GM19035 (cell line): Measurements from ENCODE around the gene RFNG.
A peak's percentile ranks its signal among the peaks of the same experiment; 100 is the strongest.

Source experiments
- ATAC-seq: cut with Tn5 transposase; IDR thresholded peaks from one replicate; pipeline ENCODE4 v1.9.1; 2021; ENCODE audit not compliant: unreplicated experiment

The RFNG gene

DNA sequence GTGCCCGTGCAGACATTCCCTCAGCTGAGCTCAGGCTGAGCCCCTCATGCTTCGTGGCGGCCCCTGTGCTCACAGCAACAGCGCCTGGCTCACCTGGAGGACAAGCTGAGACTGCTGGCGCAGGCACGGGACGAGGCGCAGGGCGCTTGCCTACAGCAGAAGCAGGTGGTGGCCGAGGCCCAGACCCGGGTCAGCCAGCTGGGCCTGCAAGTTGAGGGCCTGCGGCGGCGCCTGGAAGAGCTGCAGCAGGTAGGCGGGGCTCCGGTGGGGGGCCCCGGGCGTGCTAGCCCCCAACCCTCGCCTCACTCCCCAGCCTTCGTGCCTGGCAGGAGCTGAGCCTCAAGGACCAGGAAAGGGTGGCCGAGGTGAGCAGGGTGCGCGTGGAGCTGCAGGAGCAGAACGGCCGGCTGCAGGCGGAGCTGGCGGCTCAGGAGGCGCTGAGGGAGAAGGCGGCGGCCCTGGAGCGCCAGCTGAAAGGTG, 21.6 kb downstream of the RFNG start:
- no peak for ATAC-seq

DNA sequence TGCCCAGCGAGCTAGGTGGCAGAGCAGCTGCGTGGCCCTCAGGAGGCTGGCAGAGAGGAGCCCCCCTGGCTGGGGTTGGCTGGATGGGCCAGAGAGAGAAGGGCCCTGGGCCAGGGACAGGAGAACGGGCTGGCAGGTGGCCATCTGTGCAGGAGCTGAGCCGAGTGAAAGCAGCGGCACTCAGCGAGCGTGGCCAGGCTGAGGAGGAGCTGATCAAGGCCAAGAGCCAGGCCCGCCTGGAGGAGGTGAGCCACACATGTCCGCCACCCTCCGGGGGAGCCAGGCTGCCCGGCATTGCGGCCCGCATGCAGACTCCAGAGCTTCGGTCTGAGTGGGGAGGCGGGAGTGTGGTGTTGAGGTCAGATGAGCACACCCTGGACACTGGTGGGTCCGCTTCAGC, 22.2 kb downstream of the RFNG start:
- ATAC-seq: no peak

DNA sequence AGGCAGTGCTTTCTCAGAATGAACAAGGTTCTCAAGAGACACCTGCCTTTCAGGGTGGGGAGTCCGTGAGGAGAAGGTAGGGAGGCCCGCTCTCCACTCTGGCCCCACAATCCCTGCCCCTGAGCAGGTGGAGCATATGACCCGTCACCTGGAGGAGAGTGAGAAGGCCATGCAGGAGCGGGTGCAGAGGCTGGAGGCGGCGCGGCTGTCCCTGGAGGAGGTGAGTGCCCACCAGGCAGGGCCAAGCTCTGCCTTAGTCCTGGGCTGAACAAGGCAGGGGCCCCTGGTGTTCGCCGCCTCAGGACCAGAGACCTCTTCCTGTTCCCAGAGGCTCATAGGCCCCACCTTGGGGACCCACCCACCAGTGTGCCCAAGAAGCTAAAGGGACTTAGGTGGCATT, 22.6 kb downstream of the RFNG start:
- ATAC-seq: no peak

DNA sequence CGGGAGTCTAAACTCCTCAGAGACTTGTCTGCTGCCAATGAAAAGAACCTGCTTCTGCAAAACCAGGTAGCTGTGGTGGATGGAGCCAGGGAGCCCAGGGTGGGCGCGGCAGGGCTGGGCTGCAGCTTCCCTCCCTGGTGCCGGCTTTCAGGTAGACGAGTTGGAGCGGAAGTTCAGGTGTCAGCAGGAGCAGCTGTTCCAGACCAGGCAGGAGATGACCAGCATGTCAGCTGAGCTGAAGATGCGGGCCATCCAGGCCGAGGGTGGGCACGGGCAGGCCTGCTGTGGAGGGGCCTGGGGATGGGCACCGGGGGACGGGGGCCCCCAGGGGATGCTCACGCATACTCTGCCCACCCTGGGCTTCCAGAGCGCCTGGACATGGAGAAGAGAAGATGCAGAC, 23.4 kb downstream of the RFNG start:
- no peak for ATAC-seq

DNA sequence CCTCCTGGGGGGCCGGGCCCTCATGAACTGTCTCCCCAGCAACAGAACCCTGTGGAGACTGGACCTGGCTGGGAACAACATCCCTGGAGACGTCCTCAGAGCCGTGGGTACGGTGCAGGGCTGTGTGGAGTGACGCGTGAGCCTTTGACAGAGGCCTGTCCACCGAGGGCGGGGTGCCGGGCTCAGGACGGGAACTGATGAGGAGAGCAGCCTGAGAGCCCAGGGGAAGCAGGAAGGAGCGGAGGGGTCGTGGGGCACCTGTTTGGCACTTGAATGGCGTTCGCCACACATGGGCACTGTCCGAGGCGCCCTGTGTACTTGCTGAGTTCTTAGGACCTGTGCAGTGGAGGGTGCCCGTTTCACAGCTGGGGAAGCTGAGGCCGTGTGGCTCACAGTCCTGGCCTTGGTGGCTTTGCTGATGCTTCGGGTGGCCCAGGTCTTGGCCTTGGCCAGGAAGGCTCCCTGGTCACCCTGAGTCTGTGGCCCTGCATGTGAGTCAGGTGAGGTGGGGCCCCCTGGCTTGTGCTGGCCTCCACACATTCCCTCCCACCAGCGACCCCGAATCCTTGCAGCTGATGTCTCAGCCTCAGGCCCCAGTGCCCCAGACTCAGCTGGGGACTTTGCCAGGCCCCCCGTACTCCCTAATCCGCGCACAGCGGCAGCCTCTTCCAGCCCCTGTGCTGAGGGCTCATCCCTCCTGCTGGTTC, 26.1 kb downstream of the RFNG start:
- ATAC-seq: no peak

DNA sequence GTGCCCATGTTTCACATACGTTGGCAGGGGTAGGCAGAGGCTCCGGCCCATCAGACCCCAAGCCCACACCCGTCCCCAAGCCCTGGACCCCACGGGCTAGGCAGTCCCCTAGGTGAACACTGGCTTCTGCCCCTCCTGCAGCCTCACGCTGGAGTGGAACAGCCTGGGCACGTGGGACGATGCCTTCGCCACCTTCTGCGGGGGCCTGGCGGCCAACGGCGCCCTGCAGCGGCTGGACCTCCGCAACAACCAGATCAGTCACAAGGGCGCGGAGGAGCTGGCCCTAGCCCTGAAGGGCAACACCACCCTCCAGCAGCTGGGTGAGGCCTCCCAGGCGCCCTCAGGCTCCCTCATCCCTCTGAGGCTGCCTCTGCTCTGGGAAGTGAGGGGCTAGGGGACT, 26.8 kb downstream of the RFNG start:
- no peak for ATAC-seq

DNA sequence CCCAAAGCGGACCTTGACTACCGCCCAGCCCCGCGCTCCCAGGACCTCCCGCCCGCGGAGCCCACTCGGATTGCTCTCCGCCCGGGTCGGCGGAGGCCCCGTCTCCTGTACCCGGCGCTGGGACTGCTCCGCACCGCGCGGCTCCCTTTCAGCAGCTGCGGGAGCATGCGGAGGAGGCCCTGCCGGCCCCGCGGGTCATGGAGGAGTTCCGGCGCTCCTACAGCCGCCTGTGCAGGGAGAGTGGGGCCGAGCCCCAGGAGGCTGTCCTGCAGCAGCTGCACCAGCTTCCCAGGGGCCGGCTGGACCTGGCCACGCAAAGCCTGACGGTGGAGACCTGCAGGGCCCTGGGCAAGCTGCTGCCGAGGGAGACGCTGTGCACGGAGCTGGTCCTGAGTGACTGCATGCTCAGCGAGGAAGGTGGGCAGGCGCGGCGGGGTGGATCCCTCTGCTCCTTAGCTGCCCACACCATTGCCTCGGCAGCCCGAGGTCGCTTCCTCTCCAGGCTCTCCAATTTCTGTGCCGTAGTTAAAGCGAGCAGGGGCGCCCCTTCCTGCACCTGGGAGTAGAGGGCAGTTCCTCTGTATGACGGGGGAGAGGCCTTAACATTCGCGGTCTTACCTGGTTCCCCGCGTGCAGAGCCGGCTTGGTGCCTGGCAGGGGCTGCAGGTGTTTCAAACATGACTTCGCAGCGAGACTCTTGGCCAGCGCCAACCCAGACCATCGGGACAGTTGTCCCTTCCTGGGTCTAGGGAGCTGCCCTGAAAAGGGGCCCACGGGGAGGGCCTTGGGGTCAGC, 28.0 kb downstream of the RFNG start:
- ATAC-seq: peak; percentile 1

DNA sequence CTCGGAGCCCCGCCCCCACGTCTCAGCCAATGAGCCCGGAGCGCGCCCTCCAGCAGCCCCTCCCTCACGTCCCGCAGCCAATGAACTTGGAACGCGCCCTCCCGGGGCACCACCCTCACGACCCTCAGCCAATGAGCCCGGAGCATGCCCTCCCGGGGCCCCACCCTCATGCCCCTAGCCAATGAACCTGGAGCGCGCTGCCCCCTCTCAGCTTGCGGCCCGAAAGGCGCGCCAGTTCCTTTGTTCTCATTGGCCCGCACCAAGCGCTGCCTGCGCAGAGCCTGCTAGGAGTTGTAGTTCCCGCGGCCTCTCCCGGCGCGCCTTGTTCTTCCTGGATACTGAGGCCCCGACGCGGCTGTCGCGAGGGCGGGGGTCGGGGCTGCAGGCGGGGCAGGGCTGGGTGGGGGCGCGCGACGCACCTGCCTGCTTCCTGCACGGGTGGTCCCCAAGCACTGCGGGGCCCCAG, 28.6 kb downstream of the RFNG start, which contains the start of gene LRRC45:
Gene LRRC45 (plus strand): TSS at position 325 of the 466 bp plus-strand sequence. CDS start 339 bp downstream, outside the sequence.
- peak; percentile 90 for ATAC-seq

DNA sequence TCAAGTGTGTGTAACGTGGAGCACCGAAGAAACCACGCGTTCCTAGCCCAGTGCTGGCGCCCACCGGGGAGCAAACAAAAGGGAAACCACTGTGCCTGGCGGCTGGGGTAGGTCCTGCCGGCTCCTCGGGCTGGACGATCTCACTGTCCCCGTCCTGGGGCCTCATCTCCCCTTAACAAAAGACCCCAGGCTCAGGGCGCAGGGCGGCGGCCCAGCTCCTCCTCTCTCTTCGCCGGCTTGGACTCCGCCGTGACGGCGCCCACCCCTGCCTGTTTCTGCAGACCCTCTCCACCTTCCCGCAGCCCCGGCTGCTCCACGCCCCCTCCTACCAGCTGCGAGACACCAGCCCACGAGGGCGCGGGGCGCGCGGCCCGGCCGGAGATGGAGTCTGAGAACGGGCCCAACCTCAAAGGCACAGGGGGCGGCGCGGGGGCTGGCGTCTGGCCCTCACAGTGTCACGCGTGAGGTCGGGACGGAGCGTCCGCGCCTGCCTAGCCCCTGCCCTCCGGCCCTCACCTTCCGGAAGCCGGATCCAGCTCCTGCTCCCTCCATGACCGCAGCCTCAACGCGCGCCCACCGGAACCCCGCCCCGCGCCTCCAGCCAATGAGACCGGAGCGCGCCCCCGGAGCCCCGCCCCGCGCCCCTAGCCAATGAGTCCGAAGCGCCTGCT, 29.2 kb downstream of the RFNG start, which contains the start of gene CENPX:
Gene CENPX (minus strand): TSS at position 569 of the 671 bp plus-strand sequence. CDS start 17 bp downstream, at position 552.
- ATAC-seq: no peak

DNA sequence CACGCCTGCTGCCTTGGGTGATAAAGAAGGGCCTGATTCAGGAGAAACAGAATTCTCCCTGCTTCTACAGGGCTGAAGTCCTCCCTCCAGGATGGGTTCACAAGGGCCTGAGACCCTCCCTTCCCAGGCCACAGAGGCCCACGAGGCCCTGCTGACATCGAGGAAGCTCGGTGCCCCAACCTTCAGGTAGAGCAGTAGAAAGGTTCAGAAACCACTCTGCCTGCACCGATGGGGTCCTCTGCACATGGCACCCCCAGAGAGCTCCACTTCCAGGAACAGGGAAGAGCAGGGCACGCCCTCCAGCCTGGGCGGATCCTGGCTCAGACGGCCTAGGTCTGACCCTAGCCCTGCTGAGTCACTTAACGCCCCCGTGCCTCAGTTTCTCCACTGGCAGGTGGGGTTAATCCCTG, 29.7 kb downstream of the RFNG start:
- no peak for ATAC-seq

DNA sequence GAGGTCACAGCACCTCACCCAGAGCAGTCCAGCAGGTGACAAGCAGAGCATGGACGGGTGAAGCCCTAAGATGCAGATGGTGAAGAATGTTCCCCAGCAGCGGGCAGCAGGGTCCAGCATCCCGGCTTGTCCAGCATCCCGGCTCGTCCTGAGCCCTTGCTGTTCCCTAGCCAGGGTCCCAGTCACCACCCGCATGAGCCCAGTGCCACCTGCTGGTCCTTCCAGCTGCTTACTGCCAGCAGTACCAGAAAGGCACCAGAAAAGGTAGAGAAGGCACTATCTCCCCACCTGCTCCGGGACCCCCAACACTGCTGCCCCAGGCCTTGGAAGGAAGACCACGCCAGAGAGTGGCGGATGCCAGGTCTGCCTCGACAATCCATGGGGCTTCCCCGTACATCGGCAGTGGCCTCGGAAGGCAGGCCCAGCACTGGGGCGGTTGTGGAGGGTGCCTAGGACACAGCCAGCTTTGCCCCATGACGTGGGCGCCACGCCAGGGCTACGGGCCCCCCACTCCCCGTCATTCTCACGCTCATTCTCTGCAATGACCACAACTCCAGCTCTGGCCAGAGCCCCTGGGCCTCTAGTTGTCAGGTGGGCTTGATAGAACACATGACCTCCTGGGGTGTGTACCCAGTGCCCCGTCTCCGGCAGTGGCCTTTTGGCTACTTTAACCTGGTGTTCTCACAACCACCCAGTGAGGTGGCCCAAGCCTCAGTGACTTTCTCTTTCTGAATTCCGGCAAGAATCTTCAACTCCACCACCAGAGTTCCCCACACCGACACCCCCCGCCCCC, 30.3 kb downstream of the RFNG start:
- ATAC-seq: no peak

DNA sequence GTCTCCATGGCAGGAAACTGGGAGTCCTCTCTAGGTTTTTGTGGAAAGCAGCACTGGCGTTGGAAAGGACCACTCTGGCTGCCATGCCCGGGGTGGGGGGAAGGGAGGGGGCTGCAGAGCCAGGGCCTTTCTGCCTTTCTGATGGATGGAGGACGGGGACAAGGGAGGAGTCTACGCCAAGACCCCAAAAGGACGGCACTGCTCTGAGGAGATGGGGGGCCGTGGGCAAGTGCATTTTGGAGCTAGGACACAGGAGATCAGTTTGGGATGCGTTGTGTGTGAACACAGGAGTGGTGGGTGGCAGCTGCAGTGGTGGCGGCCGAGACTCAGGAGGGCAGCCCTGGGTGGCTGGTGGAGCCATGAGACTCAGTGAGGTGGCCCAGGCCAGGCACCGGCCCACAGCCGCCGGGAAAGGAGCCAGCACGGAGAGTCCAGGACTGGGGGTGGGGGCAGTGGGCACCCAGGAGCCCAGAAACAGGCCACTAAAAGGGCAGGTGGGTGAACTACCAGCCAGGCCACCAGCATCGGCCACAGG, 31.0 kb downstream of the RFNG start:
- ATAC-seq: no peak

DNA sequence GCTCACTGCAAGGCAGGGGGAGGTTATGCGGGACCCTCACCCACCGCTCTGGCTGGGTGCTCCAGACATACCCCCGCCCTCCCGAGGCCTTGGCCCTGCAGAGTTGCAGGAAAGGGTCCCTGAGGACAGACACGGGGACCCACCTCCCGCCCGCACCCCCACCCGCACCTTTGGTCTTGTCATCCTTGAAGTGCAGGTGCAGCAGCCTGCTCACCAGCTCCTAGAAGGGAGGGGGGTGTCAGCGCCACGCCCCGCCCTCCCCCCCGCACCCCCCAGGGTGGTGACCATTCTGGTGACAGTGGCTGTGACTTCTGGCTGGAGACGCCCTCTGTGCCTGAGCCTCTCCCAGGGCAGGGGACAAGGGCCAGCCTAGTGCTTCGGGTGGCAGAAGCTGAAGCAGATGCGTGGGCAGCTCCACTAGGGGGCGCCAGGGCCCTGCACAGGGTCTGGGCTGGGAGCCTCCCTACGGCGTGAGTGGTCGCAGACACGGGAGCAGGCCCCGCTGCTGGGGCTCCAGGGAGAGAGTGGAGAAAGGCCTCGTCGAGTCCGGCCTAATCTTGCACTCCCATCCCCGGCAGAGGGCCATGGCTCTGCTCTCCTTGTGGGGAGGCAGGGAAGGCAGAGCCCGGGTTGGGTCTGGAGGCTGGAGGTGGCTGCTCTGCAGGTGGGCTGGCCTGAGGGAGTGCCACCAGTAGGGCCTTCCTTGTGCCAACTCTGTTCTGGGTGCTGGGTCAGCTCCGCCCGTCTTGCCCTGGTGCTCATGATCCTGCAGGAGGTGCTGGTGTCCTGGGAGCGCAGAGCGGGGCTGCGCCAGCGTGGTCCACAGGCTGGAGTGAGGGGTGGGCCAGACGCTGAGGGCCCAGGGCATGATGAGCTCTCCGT, 31.7 kb downstream of the RFNG start:
- no peak for ATAC-seq

DNA sequence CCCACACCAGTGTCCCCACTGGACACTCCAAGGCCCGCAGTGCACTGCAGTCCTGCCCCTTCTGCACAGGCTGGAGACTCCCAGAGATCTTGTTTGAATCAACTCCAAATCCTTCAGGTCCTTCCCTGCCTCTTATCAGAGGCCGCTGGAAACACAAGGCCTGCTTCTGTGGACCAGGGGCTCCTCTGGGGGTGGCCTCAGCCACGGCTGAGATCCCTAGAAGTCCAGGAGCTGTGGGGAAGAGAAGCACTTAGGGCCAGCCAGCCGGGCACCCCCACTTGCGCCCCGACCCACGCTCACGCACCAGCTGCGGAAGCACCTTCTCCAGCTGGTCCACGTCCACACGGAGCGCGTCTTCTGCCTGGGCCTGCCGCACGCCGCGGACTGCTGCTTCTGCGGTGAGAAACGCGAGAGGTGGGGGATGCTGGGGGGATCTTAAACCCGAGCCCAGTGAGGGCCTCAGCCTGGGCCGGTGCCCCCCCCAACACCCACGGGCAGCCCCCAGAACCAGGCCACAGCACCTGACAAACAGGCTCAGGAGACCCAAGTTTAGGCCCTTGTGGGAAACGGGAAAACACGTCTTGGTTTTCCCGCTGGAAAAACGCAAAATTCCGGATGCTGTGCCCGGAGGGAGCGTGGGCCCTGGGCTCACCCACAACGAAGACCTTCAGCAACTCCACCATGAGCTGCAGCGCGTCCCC, 32.5 kb downstream of the RFNG start:
- ATAC-seq: no peak

DNA sequence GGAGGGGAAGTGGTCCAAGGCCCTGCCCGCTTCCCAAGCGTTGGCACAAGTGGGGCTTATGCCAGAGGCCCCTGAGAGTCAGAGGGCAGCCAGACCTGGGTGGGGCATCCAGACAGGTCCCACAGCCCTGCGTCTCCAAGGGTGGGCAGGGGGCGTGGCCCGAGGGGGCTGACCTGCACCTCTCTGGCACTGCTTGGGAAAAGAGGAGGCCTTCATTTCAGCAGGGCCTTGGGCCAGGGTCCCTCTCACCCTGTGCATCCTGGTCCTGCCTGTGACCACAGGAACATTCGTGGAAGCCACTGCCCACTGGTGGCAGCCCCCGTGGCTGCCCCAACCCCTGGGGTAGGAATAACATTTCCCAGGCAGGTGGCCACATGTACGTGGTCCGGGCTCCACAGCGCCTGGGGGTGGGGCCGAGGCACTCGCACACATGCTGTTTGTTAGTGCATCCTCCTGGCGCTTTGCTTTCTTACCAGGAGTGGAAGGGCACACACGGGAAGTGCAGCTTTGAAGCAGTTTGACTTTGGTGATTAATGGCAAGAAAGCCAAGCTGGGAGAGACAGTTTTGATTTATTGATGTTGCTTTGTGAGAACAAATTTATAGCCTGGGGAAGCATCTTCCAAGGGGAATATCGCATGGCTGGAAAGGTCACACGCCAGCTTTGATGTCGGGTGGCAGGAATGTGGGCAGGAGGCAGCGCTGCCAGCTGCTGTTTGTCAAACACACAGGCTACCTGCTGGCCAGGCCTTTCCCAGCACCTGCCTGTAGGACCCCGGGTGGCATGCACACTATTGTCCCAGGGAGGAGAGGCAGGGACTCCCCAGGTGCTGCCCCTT, 33.2 kb downstream of the RFNG start:
- no peak for ATAC-seq

DNA sequence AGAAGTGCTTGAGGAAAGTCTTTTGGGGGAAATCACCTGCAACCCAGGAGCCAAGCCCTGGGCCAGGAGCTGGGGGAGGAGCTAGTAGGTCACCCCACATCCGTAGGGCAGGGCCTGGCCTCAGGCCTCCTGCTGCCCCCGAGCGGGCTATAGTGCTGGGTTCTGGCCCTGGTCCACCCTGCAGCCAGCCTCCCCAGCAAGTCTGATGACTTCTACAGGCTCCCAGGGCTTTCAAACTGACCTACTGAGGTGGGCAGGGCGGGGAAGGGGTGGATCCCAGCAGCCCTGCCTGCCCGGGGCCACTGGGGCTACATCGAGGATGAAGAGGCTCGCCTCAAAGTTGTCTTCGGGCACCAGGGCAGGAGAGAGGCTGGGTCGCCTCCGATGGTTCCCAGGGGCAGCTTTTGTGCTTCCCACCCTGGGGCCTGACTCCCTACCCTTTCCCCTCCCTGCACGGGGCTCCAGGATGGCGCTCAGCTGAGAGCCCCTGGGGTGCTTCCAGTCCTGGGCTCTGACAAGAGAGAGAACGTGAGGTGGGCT, 33.9 kb downstream of the RFNG start:
- no peak for ATAC-seq

DNA sequence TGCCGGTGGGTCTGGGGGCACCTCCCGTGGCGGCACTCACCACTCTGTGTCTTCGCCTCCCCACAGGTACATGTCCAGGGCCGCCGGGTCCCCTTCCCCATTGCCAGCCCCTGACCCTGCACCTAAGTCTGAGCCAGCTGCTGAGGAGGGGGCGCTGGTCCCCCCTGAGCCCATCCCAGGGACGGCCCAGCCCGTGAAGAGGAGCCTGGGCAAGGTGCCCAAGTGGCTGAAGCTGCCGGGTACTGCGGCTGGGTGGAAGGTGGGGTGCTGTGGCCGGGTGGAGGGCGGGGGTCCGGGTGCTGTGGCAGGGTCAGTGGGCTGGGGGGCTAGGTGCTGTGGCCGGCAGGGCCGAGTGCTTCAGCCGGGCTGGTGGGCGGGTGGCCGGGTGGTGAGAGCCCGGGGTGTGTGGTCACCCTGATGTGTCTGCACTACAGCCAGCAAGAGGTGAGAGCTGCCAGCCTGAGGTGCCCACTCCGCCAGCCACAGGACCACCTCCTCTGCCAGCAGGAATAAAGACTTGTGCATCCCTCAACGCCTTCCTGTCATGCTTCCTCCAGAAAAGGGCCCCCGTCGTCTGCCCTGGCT, 34.6 kb downstream of the RFNG start:
- no peak for ATAC-seq
